Measurements from ENCODE around the gene ADAT2.

ADAT2 gene

DNA sequence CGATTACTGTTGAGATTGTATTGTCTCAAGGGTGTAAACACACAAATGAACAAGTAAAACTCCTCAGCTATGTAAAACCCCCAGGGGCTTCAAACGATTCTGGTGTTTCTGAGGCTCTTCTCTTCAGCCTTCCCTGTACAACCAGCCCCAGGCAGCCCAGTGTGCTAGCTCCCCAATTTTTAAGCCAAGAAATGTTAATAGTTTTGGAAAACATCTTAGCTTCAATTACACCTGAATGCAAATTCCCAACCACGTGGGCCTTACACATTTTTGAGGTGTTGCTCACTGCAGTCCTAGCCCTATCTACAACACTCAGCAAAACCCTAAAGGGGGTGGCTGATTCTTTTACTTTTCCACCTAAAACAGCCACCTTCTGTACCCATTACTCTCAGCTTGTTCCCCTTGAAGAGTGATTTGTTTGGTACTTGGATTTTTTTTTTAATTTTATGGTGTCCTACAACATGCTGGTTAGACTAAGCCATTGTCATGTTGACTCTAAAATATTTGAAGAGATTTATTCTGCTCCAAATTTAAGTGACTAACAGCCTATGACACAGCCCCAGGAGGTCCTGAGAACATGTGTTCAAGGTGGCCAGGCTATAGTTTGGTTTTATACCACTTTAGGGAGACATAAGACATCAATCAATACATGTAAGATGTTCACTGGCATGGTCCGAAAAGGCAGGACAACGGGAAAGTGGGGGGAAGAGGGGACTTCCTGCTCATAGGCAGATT lies 48.7 kb downstream of the ADAT2 start:
- Histone ChIP-seq H3K4me3 (ENCODE audit: low read depth, low read length) (no peak overlapping the region), H3K36me3 (no peaks in the 10 kb centered on the region), H3K4me1 (no peaks in the 10 kb centered on the region), H3K27me3 (no peaks in the 10 kb centered on the region), H3K9me3 (no peaks in the 10 kb centered on the region)
- TF ChIP-seq, protein P1, sequence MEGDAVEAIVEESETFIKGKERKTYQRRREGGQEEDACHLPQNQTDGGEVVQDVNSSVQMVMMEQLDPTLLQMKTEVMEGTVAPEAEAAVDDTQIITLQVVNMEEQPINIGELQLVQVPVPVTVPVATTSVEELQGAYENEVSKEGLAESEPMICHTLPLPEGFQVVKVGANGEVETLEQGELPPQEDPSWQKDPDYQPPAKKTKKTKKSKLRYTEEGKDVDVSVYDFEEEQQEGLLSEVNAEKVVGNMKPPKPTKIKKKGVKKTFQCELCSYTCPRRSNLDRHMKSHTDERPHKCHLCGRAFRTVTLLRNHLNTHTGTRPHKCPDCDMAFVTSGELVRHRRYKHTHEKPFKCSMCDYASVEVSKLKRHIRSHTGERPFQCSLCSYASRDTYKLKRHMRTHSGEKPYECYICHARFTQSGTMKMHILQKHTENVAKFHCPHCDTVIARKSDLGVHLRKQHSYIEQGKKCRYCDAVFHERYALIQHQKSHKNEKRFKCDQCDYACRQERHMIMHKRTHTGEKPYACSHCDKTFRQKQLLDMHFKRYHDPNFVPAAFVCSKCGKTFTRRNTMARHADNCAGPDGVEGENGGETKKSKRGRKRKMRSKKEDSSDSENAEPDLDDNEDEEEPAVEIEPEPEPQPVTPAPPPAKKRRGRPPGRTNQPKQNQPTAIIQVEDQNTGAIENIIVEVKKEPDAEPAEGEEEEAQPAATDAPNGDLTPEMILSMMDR (IDR thresholded peaks at IDR 0.05; ENCODE audit: low read depth, low read length): no peak
- no peak for DNase-seq

DNA sequence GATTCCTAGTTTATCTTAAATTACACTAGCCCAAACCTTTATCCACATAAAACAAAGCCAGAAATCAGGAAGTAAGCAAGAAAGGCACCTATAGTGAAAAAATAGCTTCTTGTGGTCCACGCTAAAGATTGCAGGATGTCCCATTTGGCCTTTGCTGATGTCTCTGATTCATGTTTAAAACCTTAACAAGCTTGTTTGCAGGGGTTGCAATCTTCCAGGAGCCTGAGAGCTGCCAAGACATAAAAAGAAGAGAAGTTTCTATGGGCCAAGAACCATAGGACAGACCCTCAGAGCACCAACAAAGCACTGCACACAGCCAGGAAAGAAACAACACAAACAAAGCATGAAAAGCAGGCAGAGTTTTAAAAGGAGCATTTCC lies 49.4 kb downstream of the ADAT2 start:
- H3K4me3 ChIP-seq (ENCODE audit: low read depth, low read length): no peak overlapping the region
- no peaks in the 10 kb centered on the region for H3K27me3 ChIP-seq
- no peaks in the 10 kb centered on the region for H3K4me1 ChIP-seq
- TF ChIP-seq, protein P1 (IDR thresholded peaks at IDR 0.05; ENCODE audit: low read depth, low read length): no peak
- H3K36me3 ChIP-seq: no peaks in the 10 kb centered on the region
- DNase-seq: no peak
- H3K9me3 ChIP-seq: no peaks in the 10 kb centered on the region

DNA sequence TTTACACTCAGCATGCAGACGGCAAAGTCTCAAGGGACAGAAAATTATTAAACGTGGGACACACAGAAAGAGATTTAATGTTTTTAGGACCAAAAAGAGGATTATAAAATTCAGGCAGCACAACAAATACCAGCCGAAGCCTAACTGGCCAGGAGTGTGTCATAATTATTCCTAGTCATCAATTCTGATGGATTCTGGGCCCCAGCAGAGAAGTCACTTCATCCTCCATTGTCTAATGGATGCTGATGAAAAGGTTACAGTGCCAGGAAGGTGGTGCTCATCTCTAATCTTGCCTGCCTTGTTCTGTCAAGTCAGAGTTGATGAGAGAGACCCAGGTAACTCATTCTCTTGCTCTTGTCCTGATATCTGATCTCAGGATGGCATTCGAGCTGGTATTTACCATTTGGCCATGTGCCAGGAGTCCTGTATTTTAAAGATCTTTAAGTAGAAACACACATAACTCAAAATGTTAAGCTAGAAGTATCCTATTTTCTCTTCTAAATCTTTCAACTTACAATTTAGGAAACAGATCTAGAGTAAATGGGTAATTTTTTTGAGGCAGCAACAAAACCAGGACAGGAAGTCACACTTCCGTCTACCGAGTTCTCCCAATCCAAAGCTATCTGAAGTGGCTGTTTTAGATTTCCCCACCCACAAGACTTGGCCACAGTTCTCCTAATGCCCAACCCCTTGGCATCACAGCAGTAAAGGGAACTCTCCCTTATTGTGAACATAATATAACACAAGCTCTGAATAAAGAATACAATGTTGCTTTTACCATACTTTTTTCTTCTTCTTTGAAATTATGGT lies 50.0 kb downstream of the ADAT2 start:
- Histone ChIP-seq H3K4me1 (no peaks in the 10 kb centered on the region), H3K9me3 (no peaks in the 10 kb centered on the region), H3K36me3 (no peaks in the 10 kb centered on the region), H3K27me3 (no peaks in the 10 kb centered on the region), H3K4me3 (ENCODE audit: low read depth, low read length) (no peak overlapping the region)
- DNase-seq: no peak
- TF ChIP-seq, protein P1 (IDR thresholded peaks at IDR 0.05; ENCODE audit: low read depth, low read length): no peak

GRCh38 chr6:143399775-143400174 lies 50.7 kb downstream of the ADAT2 start:
- H3K36me3 ChIP-seq: no peaks in the 10 kb centered on the region
- TF ChIP-seq, protein P1 (IDR thresholded peaks at IDR 0.05; ENCODE audit: low read depth, low read length): no peak

GRCh38 chr6:143399176-143399575 lies 51.3 kb downstream of the ADAT2 start:
- no peaks in the 10 kb centered on the region for H3K4me1 ChIP-seq
- H3K4me3 ChIP-seq (ENCODE audit: low read depth, low read length): no peak overlapping the region
- H3K27me3 ChIP-seq: no peaks in the 10 kb centered on the region
- no peaks in the 10 kb centered on the region for H3K36me3 ChIP-seq
- TF ChIP-seq, protein P1 (IDR thresholded peaks at IDR 0.05; ENCODE audit: low read depth, low read length): no peak
- no peaks in the 10 kb centered on the region for H3K9me3 ChIP-seq
- no peak for DNase-seq

More at GRCh38 chr6:143399775-143400174, 50.7 kb downstream of the ADAT2 start:
- H3K27me3 ChIP-seq: no peaks in the 10 kb centered on the region
- H3K9me3 ChIP-seq: no peaks in the 10 kb centered on the region
- H3K4me3 ChIP-seq (ENCODE audit: low read depth, low read length): no peak overlapping the region
- no peak for DNase-seq
- no peaks in the 10 kb centered on the region for H3K4me1 ChIP-seq
